ENCODE measurements around the gene KIAA0513. TPM values are rescaled to one million over a fixed set of nuclear protein-coding genes. Genes with fewer than 3 reads are reported as not detected.

Gene KIAA0513
- total and polyA plus RNA-seq, 10 of the 15 experiments (the other 5 are each of a cell fraction or from before 2014, with no cell fraction given): 0.14 to 5.8 (median 2.0) TPM

DNA sequence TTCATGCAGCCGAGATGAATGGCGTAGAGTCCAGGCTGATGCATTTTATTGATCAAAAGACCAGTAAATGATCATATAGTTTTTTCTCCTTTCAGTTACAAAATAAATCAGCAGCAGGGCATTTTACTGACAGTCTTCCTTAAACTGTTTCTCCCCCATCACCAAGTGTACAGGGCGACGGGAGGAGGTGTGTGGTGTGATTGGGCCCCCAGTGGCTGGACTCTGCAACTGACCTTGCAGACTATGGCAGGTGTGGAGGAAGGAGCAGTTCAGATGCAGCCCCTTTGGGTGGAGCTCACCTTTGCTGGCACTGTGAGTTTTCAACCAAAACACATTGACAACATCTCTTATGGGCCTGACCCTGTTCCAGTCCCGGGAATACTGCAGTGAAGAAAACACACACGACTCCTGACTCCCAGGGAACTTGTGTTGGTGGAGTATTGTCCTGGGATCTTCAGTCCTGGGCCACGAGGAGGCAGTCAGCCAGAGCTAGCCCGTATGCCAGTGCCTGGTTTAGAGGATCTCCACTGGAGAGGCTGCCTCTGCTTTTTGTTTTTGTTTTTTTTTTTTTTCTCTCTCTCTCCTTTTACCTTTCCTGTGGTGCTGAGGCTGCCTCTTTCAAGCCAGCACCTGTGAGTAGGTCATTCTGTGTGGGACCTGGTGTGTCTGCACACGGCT lies 29.8 kb downstream of the KIAA0513 start (continued):
- no peak for TF ChIP-seq ZBTB11 (CRISPR knock-in tag; IDR thresholded peaks at IDR 0.05)
- no peak for TF ChIP-seq YY1 (IDR thresholded peaks at IDR 0.05; ENCODE audit: low read depth, low read length)
- no peak for TF ChIP-seq CHD4 (IDR thresholded peaks at IDR 0.05)
- no peak for TF ChIP-seq YBX1 (IDR thresholded peaks at IDR 0.05)
- TF ChIP-seq ZZZ3 (IDR thresholded peaks at IDR 0.05; ENCODE audit: control insufficient read depth, insufficient read length, low read depth): no peak
- TF ChIP-seq SUPT20H (IDR thresholded peaks at IDR 0.05; ENCODE audit: borderline replicate concordance, control insufficient read depth, low read depth, low read length): no peak
- no peak for TF ChIP-seq CREB1 (IDR thresholded peaks at IDR 0.05; ENCODE audit: low read depth)
- no peak for TF ChIP-seq SMC3 (IDR thresholded peaks at IDR 0.05; ENCODE audit: borderline replicate concordance, low read length)
- TF ChIP-seq, protein P1, sequence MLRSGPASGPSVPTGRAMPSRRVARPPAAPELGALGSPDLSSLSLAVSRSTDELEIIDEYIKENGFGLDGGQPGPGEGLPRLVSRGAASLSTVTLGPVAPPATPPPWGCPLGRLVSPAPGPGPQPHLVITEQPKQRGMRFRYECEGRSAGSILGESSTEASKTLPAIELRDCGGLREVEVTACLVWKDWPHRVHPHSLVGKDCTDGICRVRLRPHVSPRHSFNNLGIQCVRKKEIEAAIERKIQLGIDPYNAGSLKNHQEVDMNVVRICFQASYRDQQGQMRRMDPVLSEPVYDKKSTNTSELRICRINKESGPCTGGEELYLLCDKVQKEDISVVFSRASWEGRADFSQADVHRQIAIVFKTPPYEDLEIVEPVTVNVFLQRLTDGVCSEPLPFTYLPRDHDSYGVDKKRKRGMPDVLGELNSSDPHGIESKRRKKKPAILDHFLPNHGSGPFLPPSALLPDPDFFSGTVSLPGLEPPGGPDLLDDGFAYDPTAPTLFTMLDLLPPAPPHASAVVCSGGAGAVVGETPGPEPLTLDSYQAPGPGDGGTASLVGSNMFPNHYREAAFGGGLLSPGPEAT (IDR thresholded peaks at IDR 0.05; ENCODE audit: low read depth): no peak
- no peak for TF ChIP-seq MYC (IDR thresholded peaks at IDR 0.05; ENCODE audit: insufficient read depth, insufficient read length, insufficient replicate concordance, low read length, severe bottlenecking)
- TF ChIP-seq CBX3 (IDR thresholded peaks at IDR 0.05; ENCODE audit: borderline replicate concordance, low read depth): no peak
- TF ChIP-seq RAD21 (IDR thresholded peaks at IDR 0.05; ENCODE audit: insufficient read depth, low read depth, low read length): peak; percentile 39; the same call in 1 of the 2 replicates
- TF ChIP-seq SUZ12 (IDR thresholded peaks at IDR 0.05; ENCODE audit: unreplicated experiment): no peak
- TF ChIP-seq MYB (IDR thresholded peaks at IDR 0.05; ENCODE audit: borderline replicate concordance, low read depth, low read length): no peak
- TF ChIP-seq, protein P2, sequence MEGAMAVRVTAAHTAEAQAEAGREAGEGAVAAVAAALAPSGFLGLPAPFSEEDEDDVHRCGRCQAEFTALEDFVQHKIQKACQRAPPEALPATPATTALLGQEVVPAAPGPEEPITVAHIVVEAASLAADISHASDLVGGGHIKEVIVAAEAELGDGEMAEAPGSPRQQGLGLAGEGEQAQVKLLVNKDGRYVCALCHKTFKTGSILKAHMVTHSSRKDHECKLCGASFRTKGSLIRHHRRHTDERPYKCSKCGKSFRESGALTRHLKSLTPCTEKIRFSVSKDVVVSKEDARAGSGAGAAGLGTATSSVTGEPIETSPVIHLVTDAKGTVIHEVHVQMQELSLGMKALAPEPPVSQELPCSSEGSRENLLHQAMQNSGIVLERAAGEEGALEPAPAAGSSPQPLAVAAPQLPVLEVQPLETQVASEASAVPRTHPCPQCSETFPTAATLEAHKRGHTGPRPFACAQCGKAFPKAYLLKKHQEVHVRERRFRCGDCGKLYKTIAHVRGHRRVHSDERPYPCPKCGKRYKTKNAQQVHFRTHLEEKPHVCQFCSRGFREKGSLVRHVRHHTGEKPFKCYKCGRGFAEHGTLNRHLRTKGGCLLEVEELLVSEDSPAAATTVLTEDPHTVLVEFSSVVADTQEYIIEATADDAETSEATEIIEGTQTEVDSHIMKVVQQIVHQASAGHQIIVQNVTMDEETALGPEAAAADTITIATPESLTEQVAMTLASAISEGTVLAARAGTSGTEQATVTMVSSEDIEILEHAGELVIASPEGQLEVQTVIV (IDR thresholded peaks at IDR 0.05; ENCODE audit: borderline replicate concordance, partially characterized antibody): peak; percentile 13

All from GM12878 (cell line).